IMR-90 (cell line): ENCODE measurements around the gene ROS1. TPM values are rescaled to one million over a fixed set of nuclear protein-coding genes. Genes with fewer than 3 reads are reported as not detected.

Experiments used
- ATAC-seq: fragments of 200-7000 bp; cut with Tn5 transposase; 2 replicates; pipeline ENCODE4 v1.9.1; 2020; ENCODE audit warnings: low read depth, mild to moderate bottlenecking, moderate library complexity
- BruUV-seq: library from RNA; stranded (reverse); fragments of 400-500 nt; replicated peaks from 2 replicates; lab custom pipeline; 2021; lab: Mats Ljungman, UMichigan
- CTCF ChIA-PET: fragments of 300-600 bp; formaldehyde crosslinking; extraction: SDS; loops from one replicate; lab custom pipeline; 2021; ENCODE audit warnings: antibody characterized with exemption; lab: Yijun Ruan, JAX
- POLR2A ChIA-PET: fragments of 300-600 bp; sonication (Branson Sonifier 250); formaldehyde crosslinking; loops from one replicate; lab custom pipeline; 2022; ENCODE audit warnings: antibody characterized with exemption; ENCODE audit not compliant: unreplicated experiment; lab: Charles Lee
- DNase-seq: peaks from one replicate; pipeline ENCODE4 v3.0.0; 2013
- H2AFZ ChIP-seq: replicated peaks from 2 replicates; pipeline ENCODE3; 2013; ENCODE audit warnings: low read length, mild to moderate bottlenecking; ENCODE audit not compliant: poor library complexity
- H2AK5ac ChIP-seq: 2 replicates; pipeline ENCODE4 v1.6.1; 2013; ENCODE audit warnings: low read depth, low read length, inconsistent platforms
- H2AK9ac ChIP-seq: replicated peaks from 2 replicates; pipeline ENCODE3; 2013; ENCODE audit warnings: mild to moderate bottlenecking, low read depth, low read length, moderate library complexity; ENCODE audit not compliant: poor library complexity
- H2BK120ac ChIP-seq: 2 replicates; pipeline ENCODE4 v1.6.1; 2013; ENCODE audit warnings: low read depth, low read length, inconsistent platforms
- H2BK15ac ChIP-seq: 3 replicates; pipeline ENCODE4 v1.6.1; 2013; ENCODE audit warnings: low read depth, low read length, inconsistent platforms
- H2BK20ac ChIP-seq: 2 replicates; pipeline ENCODE4 v1.6.1; 2013; ENCODE audit warnings: low read depth, mild to moderate bottlenecking, inconsistent platforms, low read length, moderate library complexity
- H2BK5ac ChIP-seq: 2 replicates; pipeline ENCODE4 v1.6.1; 2013; ENCODE audit warnings: mild to moderate bottlenecking, low read depth, low read length, inconsistent platforms; ENCODE audit not compliant: poor library complexity, severe bottlenecking
- H3K14ac ChIP-seq: replicated peaks from 2 replicates; pipeline ENCODE4 v1.6.1; 2013; ENCODE audit warnings: low read depth, low read length, inconsistent platforms
- H3K18ac ChIP-seq: 2 replicates; pipeline ENCODE4 v1.6.1; 2013; ENCODE audit warnings: low read depth, low read length, control low read depth
- H3K23ac ChIP-seq: 2 replicates; pipeline ENCODE4 v1.6.1; 2013; ENCODE audit warnings: low read depth, low read length, inconsistent platforms
- H3K27ac ChIP-seq: 2 replicates; pipeline ENCODE4 v1.5.1; 2013; ENCODE audit warnings: mild to moderate bottlenecking, control low read depth, low read length; ENCODE audit not compliant: insufficient read depth
- H3K27me3 ChIP-seq: 2 replicates; pipeline ENCODE4 v1.6.1; 2013; ENCODE audit warnings: low read length; ENCODE audit not compliant: control insufficient read depth, insufficient read depth
- H3K36me3 ChIP-seq: 2 replicates; pipeline ENCODE4 v1.6.1; 2013; ENCODE audit warnings: low read length, mixed read lengths; ENCODE audit not compliant: control insufficient read depth, insufficient read depth
- H3K4ac ChIP-seq: 2 replicates; pipeline ENCODE4 v1.6.1; 2013; ENCODE audit warnings: low read depth, low read length, inconsistent platforms
- H3K4me1 ChIP-seq: 2 replicates; pipeline ENCODE4 v1.6.1; 2013; ENCODE audit warnings: low read length, mixed read lengths; ENCODE audit not compliant: control insufficient read depth, insufficient read depth
- H3K4me2 ChIP-seq: 2 replicates; pipeline ENCODE4 v1.6.1; 2013; ENCODE audit warnings: low read depth, mild to moderate bottlenecking, control low read depth, low read length, moderate library complexity
- H3K4me3 ChIP-seq: 2 replicates; pipeline ENCODE4 v1.5.1; 2013; ENCODE audit warnings: low read depth, mild to moderate bottlenecking, control low read depth, low read length, moderate library complexity; ENCODE audit not compliant: insufficient read depth
- H3K56ac ChIP-seq: 2 replicates; pipeline ENCODE4 v1.6.1; 2013; ENCODE audit warnings: low read length, inconsistent platforms; ENCODE audit not compliant: insufficient read depth; ENCODE audit errors: extremely low read depth
- H3K79me1 ChIP-seq, 2 experiments: 2 replicates each; pipeline ENCODE4 v1.6.1; 2013; ENCODE audit warnings: low read length in 2 of 2, inconsistent platforms in 1 of 2, low read depth in 1 of 2
- H3K9ac ChIP-seq: 2 replicates; pipeline ENCODE4 v1.6.1; 2013; ENCODE audit warnings: low read depth, low read length, control low read depth
- H3K9me1 ChIP-seq: 2 replicates; pipeline ENCODE4 v1.6.1; 2013; ENCODE audit warnings: low read length, inconsistent platforms; ENCODE audit not compliant: insufficient read depth
- H3K9me3 ChIP-seq: 2 replicates; pipeline ENCODE4 v1.6.1; 2013; ENCODE audit warnings: low read length; ENCODE audit not compliant: control insufficient read depth, insufficient read depth
- H4K20me1 ChIP-seq: 2 replicates; pipeline ENCODE4 v1.6.1; 2013; ENCODE audit warnings: low read length, inconsistent platforms; ENCODE audit not compliant: insufficient read depth
- H4K5ac ChIP-seq: 2 replicates; pipeline ENCODE4 v1.6.1; 2013; ENCODE audit warnings: mild to moderate bottlenecking, low read depth, low read length, control low read depth
- H4K8ac ChIP-seq, 2 experiments: 2 replicates each; pipeline ENCODE4 v1.6.1; 2013; ENCODE audit warnings: low read depth in 2 of 2, low read length in 2 of 2, control low read depth in 1 of 2, inconsistent platforms in 1 of 2
- H4K91ac ChIP-seq: 2 replicates; pipeline ENCODE4 v1.6.1; 2013; ENCODE audit warnings: low read depth, low read length, inconsistent platforms; ENCODE audit not compliant: insufficient read depth
- BHLHE40 ChIP-seq: fragments of 150-350 bp; IDR thresholded peaks from 2 replicates; pipeline ENCODE4 v1.6.1; 2016; ENCODE audit warnings: mild to moderate bottlenecking, low read depth, low read length
- CEBPB ChIP-seq: IDR thresholded peaks from 2 replicates; pipeline ENCODE4 v1.6.1; 2012; ENCODE audit warnings: low read depth, low read length, improper control_type of control experiment
- FOS ChIP-seq: fragments of 150-350 bp; IDR thresholded peaks from 2 replicates; pipeline ENCODE4 v1.6.1; 2016; ENCODE audit warnings: low read depth, low read length
- MAFK ChIP-seq: IDR thresholded peaks from 2 replicates; pipeline ENCODE4 v1.6.1; 2012; ENCODE audit warnings: low read depth, low read length, improper control_type of control experiment
- MAZ ChIP-seq: IDR thresholded peaks from 2 replicates; pipeline ENCODE4 v1.6.1; 2012; ENCODE audit warnings: low read depth, mild to moderate bottlenecking, low read length, improper control_type of control experiment, moderate library complexity, borderline replicate concordance
- NFE2L2 ChIP-seq: fragments of 150-350 bp; IDR thresholded peaks from 2 replicates; pipeline ENCODE4 v1.6.1; 2016; ENCODE audit warnings: low read depth, mild to moderate bottlenecking, low read length
- POLR2A ChIP-seq: IDR thresholded peaks from 2 replicates; pipeline ENCODE4 v1.6.1; 2012; ENCODE audit warnings: mild to moderate bottlenecking, low read depth, low read length
- RAD21 ChIP-seq: IDR thresholded peaks from 2 replicates; pipeline ENCODE4 v1.6.1; 2012; ENCODE audit warnings: low read length, improper control_type of control experiment
- SMC3 ChIP-seq: fragments of 150-350 bp; IDR thresholded peaks from 2 replicates; pipeline ENCODE4 v1.6.1; 2016; ENCODE audit warnings: low read depth, mild to moderate bottlenecking, antibody characterized with exemption, low read length, moderate library complexity
- WGBS, 2 experiments: methylation state at CpG; one replicate each; pipeline versions ENCODE4 v1.1.5 to v1.1.7; 2013; ENCODE audit warnings: missing lambda C conversion rate in 2 of 2; ENCODE audit not compliant: insufficient read length in 1 of 2; ENCODE audit errors: extremely low coverage in 2 of 2; 5-methylcytosine and 5-hydroxymethylcytosine counted together
- dilution Hi-C: fragments of 300-500 bp; cut with HindIII; formaldehyde crosslinking; loops from one replicate; pipeline ENCODE4 v1.14.3; 2018; ENCODE audit warnings: low sequenced_read_pairs; ENCODE audit not compliant: unreplicated experiment
- in situ Hi-C: fragments of 300-500 bp; cut with MboI; formaldehyde crosslinking; loops from 3 replicates; pipeline ENCODE4 v1.14.3; 2019; ENCODE audit warnings: low sequenced_read_pairs, inconsistent platforms, mixed read lengths
- intact Hi-C: fragments of 100-400 bp; cut with micrococcal nuclease; formaldehyde crosslinking; loops from 2 replicates; pipeline ENCODE4 v1.10.0; 2022
- polyA plus RNA-seq, 3 experiments: library from polyadenylated mRNA; depleted of rRNA; stranded (reverse); fragments of >200 nt; gene quantifications; 2 replicates each; pipeline ENCODE4 v1.2.3, GENCODE V29; 2012; ENCODE audit warnings: low replicate concordance in 1 of 3
- total RNA-seq: library from RNA; depleted of rRNA; stranded (reverse); fragments of >200 nt; gene quantifications from 2 replicates; pipeline ENCODE4 v1.2.3, GENCODE V29; 2012
- TF ChIP-seq, protein P1 (sequence below): fragments of 150-350 bp; IDR thresholded peaks from 2 replicates; pipeline ENCODE4 v1.6.1; 2017; ENCODE audit warnings: mild to moderate bottlenecking, antibody characterized with exemption, low read length, low read depth

The ROS1 gene
- total and polyA plus RNA-seq, 2 of the 4 experiments (the other 2 are of a cell fraction): under 0.01 to 0.03 TPM

DNA sequence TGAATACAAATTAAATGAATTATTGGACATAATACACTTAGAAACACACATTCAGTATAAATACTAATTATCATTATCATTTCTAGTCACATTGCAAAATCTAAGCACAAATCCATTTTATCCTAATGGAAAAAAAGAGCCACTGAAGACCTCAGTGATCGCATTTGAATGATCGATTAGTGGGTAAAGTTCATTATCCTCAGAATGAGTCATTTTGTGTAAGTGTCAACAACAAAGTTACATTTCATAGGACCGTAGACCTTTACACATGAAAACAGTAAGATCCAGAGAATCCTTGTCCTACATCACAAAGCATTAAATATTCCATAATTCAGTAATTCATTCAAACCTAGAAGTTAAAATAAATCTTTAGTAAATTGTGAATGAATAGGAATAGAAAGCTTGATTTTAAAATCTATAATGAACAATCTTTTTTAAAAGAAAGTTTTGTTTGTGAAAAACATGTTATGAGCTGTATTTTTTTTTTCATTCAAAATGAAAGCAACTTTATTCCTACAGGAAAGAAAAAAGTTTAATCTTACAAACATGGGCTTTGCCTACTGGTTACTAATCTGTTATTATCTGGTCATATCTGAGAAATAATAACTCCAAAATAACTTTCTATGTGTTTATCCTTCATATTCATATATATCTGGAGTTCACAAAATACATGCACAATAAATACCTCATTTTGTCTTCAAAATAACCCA is 33.7 kb downstream of the ROS1 start:
- DNase-seq: no peak
- no peak overlapping the region for H3K4ac ChIP-seq
- ATAC-seq: no peak
- in situ Hi-C loops: no loop called here
- intact Hi-C loops: no loop called here
- WGBS, 2 experiments: no CpG with 5 or more reads among the region's 3 CpGs
- no peak overlapping the region for H3K18ac ChIP-seq
- H4K20me1 ChIP-seq: no peaks in the 10 kb centered on the region
- no peaks in the 10 kb centered on the region; the same call in 1 of the 2 replicates for H3K27me3 ChIP-seq
- CTCF ChIA-PET: no interaction called here
- H3K27ac ChIP-seq: no peak overlapping the region
- no peak overlapping the region for H2BK5ac ChIP-seq
- H4K5ac ChIP-seq: no peak overlapping the region
- H2BK20ac ChIP-seq: no peak overlapping the region
- no TSS peak for BruUV-seq
- H3K14ac ChIP-seq: no peak overlapping the region
- no peak overlapping the region for H3K23ac ChIP-seq
- H4K91ac ChIP-seq: no peak overlapping the region
- H3K4me3 ChIP-seq: no peak overlapping the region
- H2BK120ac ChIP-seq: no peak overlapping the region
- no peak overlapping the region for H2BK15ac ChIP-seq
- no peak overlapping the region for H4K8ac ChIP-seq
- TF ChIP-seq BHLHE40: no peak
- TF ChIP-seq, protein P1, sequence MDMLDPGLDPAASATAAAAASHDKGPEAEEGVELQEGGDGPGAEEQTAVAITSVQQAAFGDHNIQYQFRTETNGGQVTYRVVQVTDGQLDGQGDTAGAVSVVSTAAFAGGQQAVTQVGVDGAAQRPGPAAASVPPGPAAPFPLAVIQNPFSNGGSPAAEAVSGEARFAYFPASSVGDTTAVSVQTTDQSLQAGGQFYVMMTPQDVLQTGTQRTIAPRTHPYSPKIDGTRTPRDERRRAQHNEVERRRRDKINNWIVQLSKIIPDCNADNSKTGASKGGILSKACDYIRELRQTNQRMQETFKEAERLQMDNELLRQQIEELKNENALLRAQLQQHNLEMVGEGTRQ: no peak
- no peak for TF ChIP-seq RAD21
- no peak for TF ChIP-seq MAZ
- no peak for TF ChIP-seq CEBPB
- no peak for TF ChIP-seq POLR2A
- no peak for TF ChIP-seq FOS
- TF ChIP-seq NFE2L2: no peak
- TF ChIP-seq SMC3: no peak
- no peak for TF ChIP-seq MAFK
- no peaks in the 10 kb centered on the region for H3K9me3 ChIP-seq
- H3K4me2 ChIP-seq: no peak overlapping the region
- H3K79me1 ChIP-seq: no peaks in the 10 kb centered on the region
- POLR2A ChIA-PET: no interaction called here
- dilution Hi-C loops: no loop called here
- H3K4me1 ChIP-seq: no peaks in the 10 kb centered on the region
- no peaks in the 10 kb centered on the region for H3K9me1 ChIP-seq
- H2AK9ac ChIP-seq: no peak overlapping the region
- H3K56ac ChIP-seq: no peak overlapping the region
- no peak overlapping the region for H2AFZ ChIP-seq
- H3K36me3 ChIP-seq: no peaks in the 10 kb centered on the region
- H3K9ac ChIP-seq: no peak overlapping the region
- H2AK5ac ChIP-seq: no peak overlapping the region
